Stimulated activated CD4-positive, alpha-beta T cell treated with anti-CD3 and anti-CD28 coated beads, Interleukin-1b, Interleukin-23, amount 100 ng/mL, for 1 hour (primary cell): ENCODE data around the gene YDJC.
"Not testable (repeated sequence)": the region's sequence is repeated elsewhere in the genome, so short reads cannot be mapped to it uniquely, and the experiment has no call there.

Experiments used
- DNase-seq, 2 donors: peaks; one replicate each; pipeline ENCODE4 v3.0.0-alpha.2; 2020; ENCODE audit warnings: low read depth in 2 of 2

YDJC gene

DNA sequence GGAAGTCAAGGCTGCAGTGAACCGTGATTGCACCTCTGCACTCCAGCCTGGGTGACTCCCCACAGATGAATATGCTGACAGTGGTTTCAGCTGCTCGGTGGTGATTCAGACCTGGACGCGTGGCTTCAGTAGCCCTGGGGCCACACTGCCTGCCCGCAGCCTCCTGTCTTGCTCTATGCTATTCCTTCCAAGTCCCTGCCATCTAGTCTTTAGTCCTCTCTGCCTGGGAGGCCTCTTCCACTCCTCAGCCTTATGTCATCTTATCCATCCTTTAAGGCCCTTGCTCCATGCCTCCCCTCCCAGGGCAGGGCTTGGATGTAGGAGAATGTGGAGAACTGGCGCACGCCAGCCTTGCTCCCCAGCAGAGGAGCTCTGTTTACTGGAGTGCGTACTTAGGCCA lies 23.0 kb downstream of the YDJC start:
- DNase-seq, result no peak

DNA sequence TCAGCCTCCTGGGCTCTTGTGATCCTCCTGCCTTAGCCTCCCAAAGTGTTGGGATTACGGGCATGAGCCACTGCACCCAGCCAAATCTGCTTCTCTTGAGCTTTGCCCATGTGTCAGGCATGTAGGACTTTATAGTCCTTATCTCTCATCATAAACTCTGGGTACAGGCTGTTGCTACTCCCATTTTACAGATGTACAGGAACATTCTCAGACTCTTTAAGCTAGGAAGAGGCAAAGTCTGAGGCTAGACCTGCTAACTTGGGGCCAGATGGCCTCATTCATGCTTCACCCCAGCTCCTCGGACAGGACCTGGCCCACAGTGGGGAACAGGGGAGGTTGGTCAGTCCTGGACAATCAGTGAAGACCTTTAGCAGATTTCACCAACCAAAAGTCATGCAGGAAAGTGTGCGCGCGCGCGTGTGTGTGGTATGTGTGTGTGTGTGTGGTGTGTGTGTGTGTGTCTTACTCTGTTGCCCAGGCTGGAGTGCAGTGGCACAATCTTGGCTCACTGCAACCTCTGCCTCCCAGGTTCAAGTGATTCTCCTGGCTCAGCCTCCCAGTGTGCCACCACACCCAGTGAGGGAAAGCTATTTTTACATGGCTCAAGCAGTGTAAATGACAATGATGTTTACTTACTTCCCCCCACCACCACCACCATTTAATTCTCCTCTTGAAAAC lies 23.8 kb downstream of the YDJC start:
- DNase-seq, result no peak

DNA sequence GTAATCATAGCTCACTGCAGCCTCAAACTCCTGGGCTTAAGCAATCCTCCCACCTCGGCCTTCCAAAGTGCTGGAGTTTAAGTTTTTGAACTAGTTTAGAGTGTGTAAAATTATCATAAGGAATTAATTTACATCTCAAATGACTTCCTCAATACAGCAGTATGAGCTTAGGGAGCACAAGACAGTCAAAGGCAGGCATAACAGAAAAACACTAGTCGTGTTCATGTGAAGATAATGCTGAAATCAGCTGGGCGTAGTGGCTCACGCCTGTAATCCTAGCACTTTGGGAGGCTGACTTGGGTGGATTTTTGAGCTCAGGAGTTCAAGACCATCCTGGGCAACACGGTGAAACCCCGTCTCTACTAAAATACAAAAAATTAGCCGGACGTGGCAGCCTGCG lies 25.8 kb downstream of the YDJC start:
- no peak for DNase-seq

DNA sequence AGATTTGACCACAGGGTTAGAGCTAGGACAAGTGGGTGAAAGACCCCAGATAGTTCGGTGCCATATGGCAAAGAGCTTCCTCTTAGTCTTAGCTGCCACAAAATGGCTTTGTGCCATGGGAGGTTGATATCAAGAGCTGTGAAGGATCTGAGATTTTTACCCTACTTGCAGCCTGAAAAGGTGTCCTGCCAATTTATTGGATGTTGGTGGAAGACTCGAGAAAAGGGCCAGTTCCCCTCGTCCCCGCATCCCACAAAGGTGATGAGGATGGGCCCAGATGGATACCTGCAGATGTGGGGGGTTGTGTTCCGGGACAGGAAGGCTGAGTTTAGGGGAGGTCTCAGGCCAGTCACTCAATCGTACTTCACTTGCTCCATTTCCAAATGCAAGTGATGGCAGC lies 27.2 kb downstream of the YDJC start:
- no peak for DNase-seq

DNA sequence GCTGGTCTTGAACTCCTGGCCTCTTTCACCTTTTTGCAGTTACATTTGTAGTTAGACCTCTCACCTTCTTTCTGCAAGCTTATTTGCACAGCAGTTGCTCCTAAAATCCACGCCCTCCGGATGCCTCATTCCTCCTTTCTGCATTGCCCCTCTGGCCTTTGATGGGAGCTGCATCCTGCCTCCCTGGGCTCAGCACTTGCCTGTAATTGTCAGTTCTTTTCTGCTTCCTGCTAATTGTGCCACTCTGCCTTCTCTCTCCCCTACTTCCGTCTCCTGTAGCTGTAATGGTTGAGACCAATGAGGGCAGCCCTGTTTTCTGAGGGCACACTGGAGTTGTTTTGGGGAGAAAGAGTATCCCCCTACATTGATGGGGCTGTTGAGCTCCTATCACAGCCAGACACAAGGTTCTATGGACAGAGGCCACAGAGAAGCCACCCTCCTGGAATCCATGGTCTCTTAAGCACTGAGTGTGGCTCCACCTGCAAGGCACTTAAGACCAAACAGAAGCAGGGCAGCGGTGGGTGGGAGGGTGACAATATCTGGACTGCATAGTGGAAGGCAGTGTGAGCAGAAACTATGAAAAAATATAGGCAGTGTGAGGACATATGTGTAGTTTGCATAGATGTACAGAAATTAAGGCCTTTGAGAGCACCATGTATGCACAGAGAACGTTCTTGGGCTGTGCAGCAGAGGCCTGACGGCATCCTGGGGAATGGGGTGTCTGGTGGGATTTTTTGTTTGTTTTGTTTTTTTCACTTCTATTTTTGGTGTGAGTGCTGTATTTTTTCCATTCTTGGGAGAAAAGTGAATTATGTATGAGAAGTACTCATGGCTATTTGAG lies 30.5 kb downstream of the YDJC start:
- DNase-seq, result no peak

DNA sequence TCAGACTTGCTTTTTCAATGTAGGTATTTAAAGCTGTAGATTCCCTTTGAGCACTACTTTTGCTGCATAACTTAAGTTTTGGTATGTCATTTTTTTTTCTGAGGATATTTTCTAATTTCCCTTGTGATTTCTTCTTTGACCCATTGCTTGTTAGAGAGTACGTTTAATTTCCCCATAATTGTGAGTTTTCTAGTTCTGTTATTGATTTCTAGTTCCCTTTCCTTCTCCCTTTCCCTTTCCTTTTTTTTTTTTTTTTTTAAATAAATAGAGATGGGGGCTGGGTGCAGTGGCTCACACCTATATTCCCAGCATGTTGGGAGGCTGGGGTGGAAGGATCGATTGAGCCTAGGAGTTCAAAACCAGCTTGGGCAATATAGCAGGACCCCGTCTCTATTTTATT lies 31.5 kb downstream of the YDJC start:
- DNase-seq, result no peak

DNA sequence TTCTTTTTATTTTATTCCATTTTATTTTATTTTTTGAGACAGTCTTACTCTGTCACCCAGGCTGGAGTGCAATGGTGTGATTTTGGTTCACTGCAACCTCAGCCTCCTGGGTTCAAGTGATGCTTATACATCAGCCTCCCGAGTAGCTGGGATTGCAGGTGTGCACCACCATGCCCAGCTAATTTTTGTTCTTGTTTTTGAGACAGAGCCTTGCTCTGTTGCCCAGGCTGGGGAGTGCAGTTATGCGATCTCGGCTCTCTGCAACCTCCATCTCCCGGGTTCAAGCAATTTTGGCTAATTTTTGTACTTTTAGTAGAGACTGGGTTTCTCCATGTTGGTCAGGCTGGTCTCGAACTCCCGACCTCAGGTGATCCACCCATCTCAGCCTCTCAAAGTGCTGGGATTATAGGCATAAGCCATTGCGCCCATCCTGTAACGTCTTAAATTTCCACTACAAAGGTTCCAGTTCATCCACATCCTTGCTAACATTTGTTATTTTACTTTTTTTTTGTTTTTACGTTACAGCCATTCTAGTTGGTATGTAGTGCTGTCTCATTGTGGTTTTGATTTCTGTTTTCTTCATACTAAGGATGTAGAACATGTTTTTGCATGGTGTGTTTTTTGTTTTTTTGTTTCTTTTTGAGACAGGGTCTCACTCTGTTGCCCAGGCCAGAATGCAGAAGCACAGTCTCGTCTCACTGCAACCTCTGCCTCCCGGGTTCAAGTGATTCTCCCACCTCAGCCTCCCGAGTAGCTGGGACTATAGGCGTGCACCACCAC lies 33.3 kb downstream of the YDJC start:
- DNase-seq, result not testable (repeated sequence)

DNA sequence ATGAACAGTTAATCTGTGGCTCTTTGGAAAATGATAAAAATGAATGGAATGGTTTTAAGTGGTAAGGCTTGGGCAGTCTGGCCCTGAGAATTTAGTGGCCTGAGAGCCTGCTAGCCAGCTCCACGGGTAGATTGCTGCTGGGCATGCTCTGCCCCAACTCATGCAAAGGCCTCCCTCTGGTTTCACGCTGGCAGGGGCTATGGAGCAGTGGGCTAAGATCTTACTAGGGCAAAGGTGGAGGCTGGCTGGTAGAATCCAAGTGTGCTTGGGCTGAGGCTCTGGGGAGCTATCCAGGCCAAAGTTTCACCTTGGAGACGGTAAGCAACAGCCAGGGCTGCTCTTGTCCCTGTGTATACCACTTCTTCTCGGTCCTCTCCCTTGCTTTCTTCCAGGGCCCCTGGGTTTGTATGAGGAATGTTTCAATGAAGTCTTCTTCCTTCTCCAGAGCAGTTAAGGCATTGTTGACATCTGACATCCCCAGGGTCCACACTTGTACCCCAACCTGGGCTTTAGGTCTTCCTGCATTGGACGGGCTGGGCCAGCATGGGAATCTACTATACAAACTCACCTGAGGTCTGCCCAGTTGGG lies 34.9 kb downstream of the YDJC start:
- no peak for DNase-seq

DNA sequence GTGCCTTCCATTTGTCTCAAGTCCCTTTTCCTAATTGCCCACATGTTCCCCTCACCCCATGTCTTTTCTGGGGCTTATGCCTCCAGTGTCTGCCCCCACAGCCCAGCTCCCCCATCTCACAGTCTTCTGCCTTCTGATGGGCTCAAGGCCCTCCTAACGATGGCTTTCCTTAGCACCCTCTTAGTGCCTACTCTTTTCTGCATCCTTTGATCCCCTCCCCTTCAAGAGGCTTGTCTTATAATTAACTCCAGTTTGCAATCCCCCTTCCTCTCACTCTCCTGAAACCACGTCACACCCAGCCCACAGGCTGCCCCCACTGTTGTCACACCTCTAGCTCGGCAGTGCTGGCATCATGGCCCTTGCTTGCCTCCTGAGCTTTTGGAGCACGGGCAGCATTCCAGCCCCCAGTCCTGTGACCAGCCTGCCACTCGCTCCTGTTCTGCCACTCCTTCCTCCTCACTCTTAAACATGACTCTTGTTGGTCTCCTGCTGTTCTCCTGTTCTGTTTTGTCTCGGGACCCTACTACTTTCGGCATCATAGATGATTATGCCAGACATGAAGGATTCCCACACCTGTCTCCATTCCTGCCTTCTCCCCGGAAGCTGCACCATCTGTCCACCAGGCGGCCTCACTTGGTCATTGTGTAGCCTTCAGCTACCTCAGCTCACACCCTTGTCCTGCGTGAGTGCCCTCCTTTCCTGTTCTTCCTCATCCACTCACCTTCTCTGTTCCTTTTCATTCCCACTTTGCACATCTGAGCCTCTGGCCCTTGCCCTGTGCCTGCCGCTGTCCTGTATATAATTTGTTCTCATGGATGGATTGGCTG lies 36.2 kb downstream of the YDJC start:
- no peak for DNase-seq

DNA sequence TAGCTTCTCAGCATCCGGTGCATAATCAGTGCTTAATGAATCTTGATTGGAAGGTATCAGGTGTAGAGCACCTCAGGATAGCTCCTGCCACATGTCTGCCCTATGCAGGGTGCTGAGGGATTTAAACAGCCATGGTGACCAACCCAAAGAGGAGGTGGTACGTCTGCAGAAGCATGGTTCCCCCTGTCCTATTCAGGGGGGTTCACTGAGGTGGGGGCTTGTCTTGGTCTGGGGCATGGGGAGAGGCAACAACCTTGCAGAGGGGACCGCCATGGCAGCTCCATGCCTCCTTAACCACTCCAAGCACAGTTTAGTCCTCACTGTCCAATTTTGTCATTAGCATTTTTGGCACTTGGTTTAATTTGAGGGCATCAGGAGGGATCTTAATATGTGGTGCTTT lies 37.4 kb downstream of the YDJC start:
- DNase-seq, result no peak

DNA sequence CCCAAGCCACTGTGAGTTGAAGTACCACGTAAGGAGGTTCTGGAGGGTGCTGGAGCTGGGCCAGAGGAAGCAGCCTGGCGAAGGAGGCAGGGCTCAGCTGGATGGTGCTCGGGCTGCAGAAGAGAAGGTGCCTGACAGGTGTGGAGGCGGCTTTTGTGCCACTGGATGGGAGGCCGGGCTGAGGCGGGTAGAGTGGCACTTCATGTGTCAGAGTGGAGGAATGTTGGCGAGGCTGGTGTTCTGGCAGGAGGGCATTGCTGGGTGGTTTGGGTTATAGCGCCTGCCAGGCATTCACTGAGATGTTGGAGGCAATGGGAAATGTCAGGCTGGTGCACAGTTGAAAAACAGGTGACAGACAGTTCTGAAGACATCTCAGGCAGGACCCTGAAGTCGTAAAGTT lies 38.1 kb downstream of the YDJC start:
- no peak for DNase-seq

DNA sequence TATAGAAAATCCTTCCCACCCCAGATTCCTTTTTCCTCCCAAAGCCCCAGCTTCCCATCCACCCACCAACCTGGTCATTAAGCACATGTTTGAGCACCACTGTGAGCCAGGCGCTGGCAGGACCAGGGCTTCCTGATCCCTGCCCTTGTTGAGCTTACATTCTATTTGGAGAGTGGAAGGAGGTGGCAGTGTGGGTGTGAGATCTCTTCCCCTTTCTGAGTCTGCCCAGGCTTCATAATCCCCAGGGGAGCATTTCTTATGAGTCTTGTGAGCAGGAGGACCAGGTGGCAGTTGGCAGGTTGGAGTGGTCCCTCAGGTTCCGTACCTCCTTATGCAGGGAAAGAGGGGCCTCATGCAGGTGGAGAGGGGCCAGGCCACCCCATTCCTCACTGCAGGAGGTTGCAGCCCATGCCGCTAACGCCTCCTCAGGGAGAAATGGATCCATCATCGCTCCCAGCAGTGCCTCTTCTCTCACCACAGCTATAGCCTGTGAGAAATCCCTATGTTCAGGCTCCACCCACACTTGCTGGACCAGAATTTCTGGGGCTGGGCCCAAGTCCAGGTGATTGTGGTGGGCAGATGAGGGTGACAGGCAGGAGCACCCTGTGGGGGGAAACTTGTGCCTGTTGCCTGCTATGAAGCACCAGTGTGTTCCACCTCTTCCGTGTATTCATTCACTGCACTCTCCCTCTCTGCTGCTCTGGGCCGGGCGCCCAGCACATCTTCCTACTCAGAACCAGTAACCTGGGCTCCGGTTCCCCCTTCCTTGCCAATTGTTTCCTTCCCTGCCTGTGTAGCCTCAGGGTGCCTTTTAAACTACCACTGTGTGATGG lies 38.8 kb downstream of the YDJC start:
- DNase-seq, result no peak

DNA sequence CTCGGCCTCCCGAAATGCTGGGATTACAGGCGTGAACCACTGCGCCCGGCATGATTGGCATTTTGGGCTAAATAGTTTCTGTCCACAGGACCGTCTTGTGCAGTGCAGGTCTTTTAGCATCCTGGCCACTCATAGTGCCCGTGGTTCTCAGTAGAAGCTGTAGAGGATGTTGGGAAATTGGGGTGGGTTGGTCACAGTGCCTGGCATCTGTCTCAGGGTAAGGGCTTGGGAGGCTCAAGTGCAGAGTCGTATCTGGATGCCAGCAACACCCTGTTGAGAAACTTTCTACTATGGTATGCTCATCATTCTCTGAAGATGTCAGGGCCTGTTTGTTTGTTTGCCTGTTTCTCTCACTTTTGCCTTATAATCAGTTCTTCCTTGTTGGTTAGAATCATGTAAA lies 40.4 kb downstream of the YDJC start:
- DNase-seq, result no peak

DNA sequence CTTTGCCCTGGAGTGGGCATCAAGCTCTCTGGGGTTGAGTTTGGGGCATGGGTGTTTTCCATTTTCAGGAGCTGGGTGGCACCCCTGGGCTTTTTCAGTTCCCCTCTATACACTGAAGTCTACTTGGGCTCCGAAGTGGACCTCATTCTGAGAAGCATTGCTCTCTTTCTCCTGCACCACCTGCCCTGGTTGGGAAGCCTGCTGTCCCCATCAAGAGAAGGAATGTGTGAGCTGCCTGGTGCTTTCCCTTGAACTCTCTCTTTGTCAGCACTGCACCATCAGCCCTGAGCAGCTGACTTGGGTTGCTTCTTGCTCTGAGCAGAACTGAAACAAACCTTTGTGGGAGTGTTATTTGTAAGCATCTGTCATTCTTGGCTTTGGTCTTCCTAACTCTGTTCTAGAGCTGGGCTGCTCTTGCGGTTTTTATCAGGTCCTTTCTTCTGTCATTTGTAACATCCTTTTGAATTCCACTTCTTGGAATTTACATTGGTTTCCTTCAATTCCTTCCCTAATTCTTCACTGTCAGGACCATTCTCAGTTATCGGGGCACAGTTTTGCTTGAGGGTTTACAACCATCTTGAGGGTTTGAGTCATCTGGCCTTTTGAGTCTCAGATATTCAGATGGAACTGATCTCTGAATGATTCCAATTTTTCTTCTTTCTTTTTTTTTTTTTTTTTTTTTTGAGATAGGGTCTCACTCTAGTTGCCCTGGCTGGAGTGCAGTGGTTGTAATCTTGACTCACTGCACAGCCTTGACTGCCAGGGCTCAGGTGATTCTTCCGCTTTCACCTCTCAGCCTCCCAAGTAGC lies 41.8 kb downstream of the YDJC start:
- DNase-seq, result no peak

DNA sequence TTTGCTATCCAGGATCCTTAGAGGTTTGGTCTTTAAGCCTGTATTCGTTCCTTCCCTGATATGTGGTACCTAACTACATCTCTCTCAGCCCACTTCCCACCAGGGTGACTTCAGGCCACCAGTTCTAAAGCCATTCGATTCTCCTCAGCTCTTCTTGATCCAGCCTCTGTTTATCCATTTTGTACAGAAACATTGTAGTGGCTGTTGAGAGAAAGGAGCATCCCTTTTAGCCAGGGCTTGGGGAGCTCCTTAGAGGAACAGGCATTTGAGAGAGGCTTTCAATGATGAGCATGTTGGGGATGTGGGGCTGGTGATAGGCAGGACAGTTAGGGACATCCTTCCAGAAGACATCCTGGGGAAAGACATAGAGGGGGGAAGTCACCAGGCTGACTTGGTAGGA lies 44.4 kb downstream of the YDJC start:
- DNase-seq, result no peak

DNA sequence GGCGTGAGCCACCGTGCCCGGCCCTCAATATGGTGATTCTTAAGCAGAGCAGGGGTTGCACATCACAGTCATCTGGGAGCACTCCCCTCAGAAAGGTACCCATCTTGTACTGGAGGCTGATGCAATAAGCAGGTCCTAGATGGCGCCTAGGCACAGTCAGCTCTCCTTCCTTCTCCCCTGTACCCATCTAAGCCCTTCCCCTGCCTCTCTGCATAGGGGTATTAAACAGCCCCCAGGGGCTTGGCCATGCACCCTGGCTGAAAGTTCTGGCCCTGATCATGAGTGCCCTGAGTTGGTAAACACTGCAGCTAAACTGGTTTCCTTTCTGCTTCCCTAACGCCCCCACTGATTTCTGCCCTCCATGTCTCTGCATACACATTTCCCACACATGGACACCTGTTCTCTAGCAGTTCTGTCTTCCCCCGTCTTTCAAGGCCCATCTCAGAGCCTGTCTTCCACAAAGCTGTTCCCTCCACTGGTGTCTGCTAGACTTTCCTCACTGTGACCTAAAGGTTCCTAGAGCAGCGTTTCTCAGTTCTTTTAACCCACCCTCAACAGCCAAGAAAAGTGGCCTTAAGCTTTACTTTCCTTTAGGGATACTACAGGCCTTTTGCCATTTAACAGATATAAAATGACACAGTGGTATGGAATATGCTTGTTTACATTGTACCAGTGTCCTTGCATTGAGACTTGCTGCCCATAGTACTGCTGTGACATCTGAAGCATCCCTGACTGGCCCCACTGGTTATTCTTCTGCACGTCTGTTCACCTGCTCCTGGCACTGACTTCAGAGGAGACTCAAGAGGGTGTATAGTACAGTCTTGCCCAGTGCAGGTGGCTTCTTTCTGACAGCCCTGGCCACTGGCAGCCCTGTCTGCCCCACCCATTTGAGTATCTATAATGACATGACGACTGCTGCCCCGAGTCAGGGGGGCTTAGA lies 46.8 kb downstream of the YDJC start:
- DNase-seq, result no peak

DNA sequence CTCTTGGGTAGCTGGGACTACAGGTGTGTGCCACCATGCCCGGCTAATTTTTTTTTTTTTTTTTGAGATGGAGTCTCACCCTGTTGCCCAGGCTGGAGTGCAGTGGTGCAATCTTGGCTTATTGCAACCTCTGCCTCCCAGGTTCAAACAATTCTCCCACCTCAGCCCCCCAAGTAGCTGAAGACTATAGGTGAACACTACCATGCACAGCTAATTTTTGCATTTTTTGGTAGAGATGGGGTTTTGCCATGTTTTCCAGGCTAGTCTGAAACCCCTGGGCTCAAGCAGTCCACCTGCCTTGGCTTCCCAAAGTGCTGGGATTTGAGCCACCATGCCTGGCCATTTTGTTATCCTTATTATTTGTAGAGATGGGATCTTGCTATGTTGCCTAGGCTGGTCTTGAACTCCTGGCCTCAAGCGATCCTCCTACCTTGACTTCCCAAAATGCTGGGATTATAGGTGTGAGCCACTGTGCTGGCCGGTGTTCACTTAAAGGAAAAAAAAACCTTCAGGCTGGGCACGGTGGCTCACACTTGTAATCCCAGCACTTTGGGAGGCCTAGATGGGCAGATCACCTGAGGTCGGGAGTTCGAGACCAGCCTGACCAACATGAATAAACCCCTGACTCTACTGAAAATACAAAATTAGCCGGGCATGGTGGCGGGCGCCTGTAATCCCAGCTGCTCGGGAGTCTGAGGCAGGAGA lies 48.7 kb downstream of the YDJC start:
- DNase-seq, result not testable (repeated sequence)

DNA sequence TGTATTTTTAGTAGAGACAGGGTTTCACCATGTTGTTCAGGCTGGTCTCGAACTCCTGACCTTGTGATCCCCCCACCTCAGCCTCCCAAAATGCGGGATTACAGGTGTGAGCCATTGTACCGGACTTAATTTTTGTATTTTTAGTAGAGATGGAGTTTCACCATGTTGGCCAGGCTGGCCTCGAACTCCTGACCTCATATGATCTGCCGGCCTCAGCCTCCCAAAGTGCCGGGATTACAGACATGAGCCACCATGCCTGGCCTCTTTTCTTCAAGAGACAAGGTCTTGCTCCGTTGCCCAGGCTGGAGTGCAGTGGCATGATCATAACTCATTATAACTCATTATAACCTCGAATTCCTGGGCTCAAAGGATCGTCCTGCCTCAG lies 49.2 kb downstream of the YDJC start:
- not testable (repeated sequence) for DNase-seq
